ENCODE measurements around the gene LIN7C. TPM values are rescaled to one million over a fixed set of nuclear protein-coding genes. Genes with fewer than 3 reads are reported as not detected.

The LIN7C gene
- total and polyA plus RNA-seq, 12 donors = 3.4 to 22.3 (median 16.4) TPM

- Histone ChIP-seq H3K27ac (peak overlapping the region in 4 of 10 donors; percentile 3 to 51 (median 24)), H3K4me1 (peaks cover 0 to 41% (median 17%) of the 10 kb centered on the region in 9 donors)
These were observed 33.6 kb downstream of the LIN7C start for GRCh38 chr11:27473017-27473406.

DNA sequence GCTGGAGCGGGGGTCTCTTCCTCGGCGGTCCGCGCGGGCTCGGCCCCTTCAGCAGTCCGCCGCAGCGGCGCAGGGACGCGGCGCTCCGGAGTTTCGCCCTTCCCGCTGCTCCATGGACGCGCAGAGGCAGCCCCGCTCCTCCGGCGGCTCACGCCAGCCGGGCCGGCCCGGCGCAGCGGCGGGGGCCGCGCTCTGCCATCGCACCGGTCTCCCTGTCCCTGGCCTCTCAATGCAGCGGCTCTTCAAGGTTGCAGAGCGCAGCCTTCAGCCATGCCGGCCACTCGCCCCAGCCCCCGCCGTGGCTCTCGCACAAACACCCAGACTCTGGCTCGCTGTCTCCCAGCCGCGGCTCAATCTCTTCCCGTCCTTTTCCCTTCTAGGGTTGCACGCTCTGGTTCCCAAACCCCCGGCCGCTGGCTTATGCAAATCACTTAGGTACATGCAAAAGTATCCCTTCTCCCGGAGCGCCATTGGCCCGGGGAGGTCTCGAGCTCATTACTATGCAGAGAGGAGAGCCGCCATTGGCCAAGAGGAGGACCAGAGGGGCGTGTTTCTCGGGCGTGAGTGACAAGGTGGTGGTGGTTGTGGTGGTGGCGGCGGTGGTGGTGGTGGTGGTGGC is 34.1 kb downstream of the LIN7C start, which contains the start of gene LGR4:
LGR4 (minus strand) TSS at position 393 of the 619 bp plus-strand sequence. CDS start 488 bp downstream, outside the sequence.
- Histone ChIP-seq H3K36me3 (no peaks in the 10 kb centered on the region), H3K27me3 (peaks cover 0 to 10% (median 0%) of the 10 kb centered on the region in 7 donors), H3K4me1 (peaks cover 0 to 46% (median 19%) of the 10 kb centered on the region in 9 donors), H3K4me3 (peak within 1 kb of the TSS; percentile 64 to 97 (median 82)), H3K9me3 (no peaks in the 10 kb centered on the region), H3K27ac (peak within 1 kb of the TSS; percentile 82 to 97 (median 90))
- peak; percentile 89 to 94 for DNase-seq
- no peak for TF ChIP-seq CTCF (IDR thresholded peaks at IDR 0.05)
- WGBS, 2 donors = 0% methylated on average over 54 to 57 of the region's 57 CpGs
- peak; percentile 95 to 98 (median 96) for ATAC-seq
- intact Hi-C loops (cut with DNase I) = loop anchor here in 5 of 10 donors (10.0 kb wide), 2 partner anchors 88 to 108 kb away; partner anchors contain the start of gene CCDC34 (in 4 of the 5)

More at GRCh38 chr11:27473017-27473406, 33.6 kb downstream of the LIN7C start:
- H3K9me3 ChIP-seq = no peaks in the 10 kb centered on the region
- no peaks in the 10 kb centered on the region for H3K36me3 ChIP-seq
- 5 to 6% methylated on average over 9 of the region's 9 CpGs for WGBS, 2 donors
- ATAC-seq (peak in 6 of 8 donors; percentile 5 to 39 (median 19)), DNase-seq (no peak)
- peaks cover 0 to 10% (median 0%) of the 10 kb centered on the region in 7 donors for H3K27me3 ChIP-seq
- peak overlapping the region in 7 of 10 donors; percentile 27 to 93 (median 77) for H3K4me3 ChIP-seq
- intact Hi-C loops (cut with DNase I) = loop anchor here in 5 of 10 donors (10.0 kb wide), 2 partner anchors 88 to 108 kb away; partner anchors contain the start of gene CCDC34 (in 4 of the 5)
- no peak for TF ChIP-seq CTCF (IDR thresholded peaks at IDR 0.05)

- ATAC-seq (peak; percentile 1 to 65 (median 42)), DNase-seq (peak; percentile 16 to 46)
- 0 to 1% methylated on average over 59 to 74 of the region's 79 CpGs for WGBS, 2 donors
- Histone ChIP-seq H3K27me3 (peaks cover 0 to 10% (median 0%) of the 10 kb centered on the region in 7 donors), H3K36me3 (no peaks in the 10 kb centered on the region), H3K27ac (peak overlapping the region; percentile 82 to 97 (median 90)), H3K9me3 (peaks cover 0 to 2% (median 0%) of the 10 kb centered on the region in 11 donors), H3K4me3 (peak overlapping the region; percentile 64 to 97 (median 82)), H3K4me1 (peaks cover 0 to 46% (median 21%) of the 10 kb centered on the region in 9 donors)
- TF ChIP-seq CTCF (IDR thresholded peaks at IDR 0.05) = no peak
- intact Hi-C loops (cut with DNase I) = loop anchor here in 5 of 10 donors (10.0 kb wide), 2 partner anchors 87 to 107 kb away; partner anchors contain the start of gene CCDC34 (in 4 of the 5)
These were observed 34.8 kb downstream of the LIN7C start for GRCh38 chr11:27471589-27472397.

Measured in heart right ventricle (tissue), 16 donors.